Sigmoid colon (tissue), 4 donors: ENCODE data around the gene MLLT6.

Source experiments
- CTCF ChIP-seq, 4 experiments: fragments of 450-650 bp in 3 of 4; fragments of 200-600 bp in 1 of 4; IDR thresholded peaks; one replicate each; pipeline ENCODE4 v1.5.1; 2016 to 2019; ENCODE audit warnings: antibody characterized with exemption in 4 of 4, mild to moderate bottlenecking in 3 of 4, moderate library complexity in 2 of 4
- EP300 ChIP-seq, 4 donors: sonication (generic); formaldehyde crosslinking; IDR thresholded peaks; one replicate each; pipeline ENCODE4 v1.6.1; 2017; ENCODE audit warnings: antibody characterized with exemption in 4 of 4
- POLR2A ChIP-seq, 2 donors: fragments of 450-650 bp; IDR thresholded peaks; one replicate each; pipeline ENCODE4 v1.6.1; 2016; ENCODE audit warnings: antibody characterized with exemption in 2 of 2, mild to moderate bottlenecking in 2 of 2, moderate library complexity in 2 of 2
- POLR2AphosphoS5 ChIP-seq, 4 donors: sonication (generic); formaldehyde crosslinking; IDR thresholded peaks; one replicate each; pipeline ENCODE4 v1.6.1; 2017; ENCODE audit warnings: antibody characterized with exemption in 4 of 4

- TF ChIP-seq CTCF (IDR thresholded peaks at IDR 0.05): no peak
- no peak for TF ChIP-seq POLR2AphosphoS5 (IDR thresholded peaks at IDR 0.05)
- TF ChIP-seq POLR2A (IDR thresholded peaks at IDR 0.05): no peak
- TF ChIP-seq EP300 (IDR thresholded peaks at IDR 0.05): no peak
Measured at GRCh38 chr17:38743556-38744171, 38.6 kb downstream of the MLLT6 start.
